HepG2 (cell line): ENCODE measurements around the gene CHD9. TPM values are rescaled to one million over a fixed set of nuclear protein-coding genes. Genes with fewer than 3 reads are reported as not detected.
A peak's percentile ranks its signal among the peaks of the same experiment; 100 is the strongest.

ENCODE experiments used
- AGO1 ChIP-seq: fragments of 200-400 bp; formaldehyde crosslinking; IDR thresholded peaks from 2 replicates; pipeline ENCODE4 v1.6.1; 2017; ENCODE audit warnings: mild to moderate bottlenecking, low read depth, low read length, moderate library complexity; ENCODE audit not compliant: poor library complexity, severe bottlenecking
- CBX1 ChIP-seq: IDR thresholded peaks from one replicate; pipeline ENCODE4 v1.6.1; 2016; ENCODE audit warnings: antibody characterized with exemption, low read depth
- ESRRA ChIP-seq: sonication (generic); formaldehyde crosslinking; IDR thresholded peaks from 2 replicates; pipeline ENCODE4 v1.5.1; 2020; ENCODE audit warnings: mild to moderate bottlenecking, low read depth, missing genetic modification reagents
- ETV5 ChIP-seq: IDR thresholded peaks from 2 replicates; pipeline ENCODE4 v1.6.1; 2018; ENCODE audit warnings: missing biosample characterization, missing genetic modification reagents, inconsistent platforms, borderline replicate concordance
- HNRNPH1 ChIP-seq: fragments of 200-400 bp; formaldehyde crosslinking; optimal IDR thresholded peaks from 2 replicates; pipeline ENCODE3; 2017; ENCODE audit warnings: mild to moderate bottlenecking, low read depth, low read length
- KLF16 ChIP-seq, 2 experiments: sonication (generic) in 1 of 2; formaldehyde crosslinking in 1 of 2; IDR thresholded peaks; 2 replicates each; pipeline versions ENCODE4 v1.6.1 to v1.8.0; 2016 to 2023; ENCODE audit warnings: missing genetic modification reagents in 2 of 2, missing compliant biosample characterization in 1 of 2
- POLR2A ChIP-seq, 2 experiments: IDR thresholded peaks; 2 replicates each; pipeline ENCODE4 v1.6.1; 2011; ENCODE audit warnings: low read depth in 2 of 2, low read length in 2 of 2, mild to moderate bottlenecking in 1 of 2, moderate library complexity in 1 of 2; ENCODE audit not compliant: insufficient read depth in 1 of 2
- YEATS2 ChIP-seq: sonication (generic); formaldehyde crosslinking; IDR thresholded peaks from 2 replicates; pipeline ENCODE4 v1.4.0; 2020; ENCODE audit warnings: missing genetic modification reagents, borderline replicate concordance
- ZBTB7A ChIP-seq: sonication (generic); formaldehyde crosslinking; IDR thresholded peaks from 2 replicates; pipeline ENCODE4 v1.8.0; 2022; ENCODE audit warnings: mild to moderate bottlenecking, missing genetic modification reagents
- ZNF235 ChIP-seq: sonication (generic); formaldehyde crosslinking; IDR thresholded peaks from 2 replicates; pipeline ENCODE4 v1.8.1; 2023; ENCODE audit warnings: mild to moderate bottlenecking, missing genetic modification reagents, borderline replicate concordance
- ZNF44 ChIP-seq: sonication (generic); formaldehyde crosslinking; IDR thresholded peaks from 2 replicates; pipeline ENCODE4 v1.5.1; 2020; ENCODE audit warnings: mild to moderate bottlenecking, missing genetic modification reagents
- ZNF674 ChIP-seq: sonication (generic); formaldehyde crosslinking; IDR thresholded peaks from 2 replicates; pipeline ENCODE4 v1.5.0; 2020; ENCODE audit warnings: low read depth, mild to moderate bottlenecking, missing genetic modification reagents
- ZNF7 ChIP-seq: IDR thresholded peaks from 2 replicates; pipeline ENCODE4 v1.6.1; 2016; ENCODE audit warnings: missing biosample characterization, missing genetic modification reagents
- ZZZ3 ChIP-seq: sonication (generic); formaldehyde crosslinking; IDR thresholded peaks from 2 replicates; pipeline ENCODE4 v1.4.0; 2020; ENCODE audit warnings: missing genetic modification reagents, mild to moderate bottlenecking, borderline replicate concordance
- polyA plus RNA-seq, 8 experiments: library from polyadenylated mRNA; depleted of rRNA in 3 of 8; stranded (reverse) in 7 of 8; unstranded in 1 of 8; fragments of >200 nt; fragmentation: Illumina TruSeq in 4 of 8; extraction: Trizol in 4 of 8; gene quantifications; 2 replicates each; pipeline versions ENCODE4 v1.2.1 to v1.2.3, GENCODE V29; 2011 to 2016; ENCODE audit warnings: low read depth in 4 of 8, missing spikeins in 1 of 8, mixed read lengths in 1 of 8; ENCODE audit not compliant: insufficient read depth in 1 of 8
- total RNA-seq, 5 experiments: library from RNA; depleted of rRNA; stranded (reverse); fragments of >200 nt; fragmentation: Illumina TruSeq; extraction: Trizol; gene quantifications; 2 replicates each; pipeline ENCODE4 v1.2.3, GENCODE V29; 2016; ENCODE audit warnings: low read depth in 1 of 5
- TF ChIP-seq, protein P1 (sequence below): sonication (generic); formaldehyde crosslinking; IDR thresholded peaks from 2 replicates; pipeline ENCODE4 v1.4.0; 2020; ENCODE audit warnings: missing genetic modification reagents
- TF ChIP-seq, protein P2 (sequence below): sonication (generic); formaldehyde crosslinking; IDR thresholded peaks from 2 replicates; pipeline ENCODE4 v1.9.0; 2021; ENCODE audit warnings: missing genetic modification reagents, borderline replicate concordance
- TF ChIP-seq, protein P3 (sequence below): sonication (generic); formaldehyde crosslinking; IDR thresholded peaks from 2 replicates; pipeline ENCODE4 v1.5.0; 2020; ENCODE audit warnings: missing genetic modification reagents, mild to moderate bottlenecking, borderline replicate concordance
- TF ChIP-seq, protein P4 (sequence below): sonication (generic); formaldehyde crosslinking; IDR thresholded peaks from 2 replicates; pipeline ENCODE4 v1.5.0; 2020; ENCODE audit warnings: missing genetic modification reagents
- TF ChIP-seq, protein P5 (sequence below): IDR thresholded peaks from 2 replicates; pipeline ENCODE4 v1.6.1; 2012; ENCODE audit warnings: low read depth, low read length, improper control_type of control experiment
- TF ChIP-seq, protein P6 (sequence below): sonication (generic); formaldehyde crosslinking; IDR thresholded peaks from 2 replicates; pipeline ENCODE4 v1.4.0; 2020; ENCODE audit warnings: missing genetic modification reagents

CHD9 gene
- total and polyA plus RNA-seq, 2 of the 13 experiments (the other 11 are each of a cell fraction or from before 2014, with no cell fraction given) = 23.4 to 27.7 TPM

DNA sequence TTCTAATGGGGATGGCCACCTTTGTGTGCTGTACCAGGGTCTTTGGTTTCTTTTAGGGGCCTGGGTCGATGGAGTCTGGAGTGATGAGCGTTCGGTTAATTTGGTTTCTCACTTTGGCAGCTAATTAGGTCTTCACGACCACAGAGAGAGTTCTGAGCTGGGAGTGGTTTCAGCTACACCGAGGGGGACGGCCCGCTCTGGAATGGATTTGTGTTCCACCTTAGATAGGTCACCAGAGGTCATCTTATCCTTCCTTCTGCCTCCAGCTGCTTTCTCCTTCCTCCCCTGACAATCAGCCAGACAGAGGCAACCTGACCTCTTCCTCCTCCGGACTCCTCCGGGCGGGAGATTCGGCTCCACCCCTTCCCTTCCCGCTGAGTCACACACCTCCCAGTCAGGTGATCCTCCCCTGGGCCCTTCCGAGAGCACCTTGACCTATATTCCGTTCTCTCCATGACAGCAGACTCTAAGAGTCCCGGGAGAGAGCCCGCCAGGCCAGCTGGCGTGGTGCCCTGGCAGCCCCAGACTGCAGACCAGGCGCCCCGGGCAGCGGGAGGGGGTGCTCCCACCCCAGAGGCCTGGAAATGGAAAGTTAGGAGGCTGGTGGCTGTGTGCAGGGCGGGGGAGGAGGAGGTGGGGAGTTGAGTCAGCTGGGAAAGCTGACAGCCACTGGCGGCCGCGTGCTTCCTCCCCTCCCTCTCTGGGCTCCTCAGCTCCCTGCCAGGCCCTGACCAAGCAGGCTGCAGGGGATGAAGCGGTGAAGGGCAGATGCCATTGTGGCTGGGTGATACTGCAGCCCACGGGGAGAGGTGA lies 44.7 kb downstream of the CHD9 start (continued):
- TF ChIP-seq KLF16 (CRISPR knock-in tag; IDR thresholded peaks at IDR 0.05) (no peak), YEATS2 (CRISPR knock-in tag) (no peak), ZNF7 (CRISPR knock-in tag) (no peak), AGO1 (no peak), CBX1 (no peak), HNRNPH1 (no peak), ZNF44 (CRISPR knock-in tag) (no peak), ESRRA (CRISPR knock-in tag) (0 out of 2 replicates have a peak, but pooled peaks have one; percentile 47), ETV5 (CRISPR knock-in tag) (peak; percentile 41; the same call in 1 of the 2 replicates), POLR2A (IDR thresholded peaks at IDR 0.05; ENCODE audit: insufficient read depth in 1 of 2, low read depth in 2 of 2, low read length in 2 of 2) (peak; percentile 61 to 83), ZNF674 (no peak), ZZZ3 (no peak), ZNF235 (peak; percentile 73; the same call in 1 of the 2 replicates), ZBTB7A (CRISPR knock-in tag) (no peak)
- TF ChIP-seq, protein P1, sequence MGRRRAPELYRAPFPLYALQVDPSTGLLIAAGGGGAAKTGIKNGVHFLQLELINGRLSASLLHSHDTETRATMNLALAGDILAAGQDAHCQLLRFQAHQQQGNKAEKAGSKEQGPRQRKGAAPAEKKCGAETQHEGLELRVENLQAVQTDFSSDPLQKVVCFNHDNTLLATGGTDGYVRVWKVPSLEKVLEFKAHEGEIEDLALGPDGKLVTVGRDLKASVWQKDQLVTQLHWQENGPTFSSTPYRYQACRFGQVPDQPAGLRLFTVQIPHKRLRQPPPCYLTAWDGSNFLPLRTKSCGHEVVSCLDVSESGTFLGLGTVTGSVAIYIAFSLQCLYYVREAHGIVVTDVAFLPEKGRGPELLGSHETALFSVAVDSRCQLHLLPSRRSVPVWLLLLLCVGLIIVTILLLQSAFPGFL (CRISPR knock-in tag) = no peak
- TF ChIP-seq, protein P2, sequence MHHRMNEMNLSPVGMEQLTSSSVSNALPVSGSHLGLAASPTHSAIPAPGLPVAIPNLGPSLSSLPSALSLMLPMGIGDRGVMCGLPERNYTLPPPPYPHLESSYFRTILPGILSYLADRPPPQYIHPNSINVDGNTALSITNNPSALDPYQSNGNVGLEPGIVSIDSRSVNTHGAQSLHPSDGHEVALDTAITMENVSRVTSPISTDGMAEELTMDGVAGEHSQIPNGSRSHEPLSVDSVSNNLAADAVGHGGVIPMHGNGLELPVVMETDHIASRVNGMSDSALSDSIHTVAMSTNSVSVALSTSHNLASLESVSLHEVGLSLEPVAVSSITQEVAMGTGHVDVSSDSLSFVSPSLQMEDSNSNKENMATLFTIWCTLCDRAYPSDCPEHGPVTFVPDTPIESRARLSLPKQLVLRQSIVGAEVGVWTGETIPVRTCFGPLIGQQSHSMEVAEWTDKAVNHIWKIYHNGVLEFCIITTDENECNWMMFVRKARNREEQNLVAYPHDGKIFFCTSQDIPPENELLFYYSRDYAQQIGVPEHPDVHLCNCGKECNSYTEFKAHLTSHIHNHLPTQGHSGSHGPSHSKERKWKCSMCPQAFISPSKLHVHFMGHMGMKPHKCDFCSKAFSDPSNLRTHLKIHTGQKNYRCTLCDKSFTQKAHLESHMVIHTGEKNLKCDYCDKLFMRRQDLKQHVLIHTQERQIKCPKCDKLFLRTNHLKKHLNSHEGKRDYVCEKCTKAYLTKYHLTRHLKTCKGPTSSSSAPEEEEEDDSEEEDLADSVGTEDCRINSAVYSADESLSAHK (CRISPR knock-in tag) = no peak
- TF ChIP-seq, protein P3, sequence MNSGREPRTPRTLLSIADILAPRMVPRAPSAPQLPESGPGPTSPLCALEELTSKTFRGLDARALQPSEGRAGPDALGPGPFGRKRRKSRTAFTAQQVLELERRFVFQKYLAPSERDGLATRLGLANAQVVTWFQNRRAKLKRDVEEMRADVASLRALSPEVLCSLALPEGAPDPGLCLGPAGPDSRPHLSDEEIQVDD = no peak
- TF ChIP-seq, protein P4, sequence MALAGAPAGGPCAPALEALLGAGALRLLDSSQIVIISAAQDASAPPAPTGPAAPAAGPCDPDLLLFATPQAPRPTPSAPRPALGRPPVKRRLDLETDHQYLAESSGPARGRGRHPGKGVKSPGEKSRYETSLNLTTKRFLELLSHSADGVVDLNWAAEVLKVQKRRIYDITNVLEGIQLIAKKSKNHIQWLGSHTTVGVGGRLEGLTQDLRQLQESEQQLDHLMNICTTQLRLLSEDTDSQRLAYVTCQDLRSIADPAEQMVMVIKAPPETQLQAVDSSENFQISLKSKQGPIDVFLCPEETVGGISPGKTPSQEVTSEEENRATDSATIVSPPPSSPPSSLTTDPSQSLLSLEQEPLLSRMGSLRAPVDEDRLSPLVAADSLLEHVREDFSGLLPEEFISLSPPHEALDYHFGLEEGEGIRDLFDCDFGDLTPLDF (CRISPR knock-in tag) = peak; percentile 81
- TF ChIP-seq, protein P5, sequence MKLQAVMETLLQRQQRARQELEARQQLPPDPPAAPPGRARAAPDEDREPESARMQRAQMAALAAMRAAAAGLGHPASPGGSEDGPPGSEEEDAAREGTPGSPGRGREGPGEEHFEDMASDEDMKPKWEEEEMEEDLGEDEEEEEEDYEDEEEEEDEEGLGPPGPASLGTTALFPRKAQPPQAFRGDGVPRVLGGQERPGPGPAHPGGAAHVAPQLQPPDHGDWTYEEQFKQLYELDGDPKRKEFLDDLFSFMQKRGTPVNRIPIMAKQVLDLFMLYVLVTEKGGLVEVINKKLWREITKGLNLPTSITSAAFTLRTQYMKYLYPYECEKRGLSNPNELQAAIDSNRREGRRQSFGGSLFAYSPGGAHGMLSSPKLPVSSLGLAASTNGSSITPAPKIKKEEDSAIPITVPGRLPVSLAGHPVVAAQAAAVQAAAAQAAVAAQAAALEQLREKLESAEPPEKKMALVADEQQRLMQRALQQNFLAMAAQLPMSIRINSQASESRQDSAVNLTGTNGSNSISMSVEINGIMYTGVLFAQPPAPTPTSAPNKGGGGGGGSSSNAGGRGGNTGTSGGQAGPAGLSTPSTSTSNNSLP = no peak
- TF ChIP-seq, protein P6, sequence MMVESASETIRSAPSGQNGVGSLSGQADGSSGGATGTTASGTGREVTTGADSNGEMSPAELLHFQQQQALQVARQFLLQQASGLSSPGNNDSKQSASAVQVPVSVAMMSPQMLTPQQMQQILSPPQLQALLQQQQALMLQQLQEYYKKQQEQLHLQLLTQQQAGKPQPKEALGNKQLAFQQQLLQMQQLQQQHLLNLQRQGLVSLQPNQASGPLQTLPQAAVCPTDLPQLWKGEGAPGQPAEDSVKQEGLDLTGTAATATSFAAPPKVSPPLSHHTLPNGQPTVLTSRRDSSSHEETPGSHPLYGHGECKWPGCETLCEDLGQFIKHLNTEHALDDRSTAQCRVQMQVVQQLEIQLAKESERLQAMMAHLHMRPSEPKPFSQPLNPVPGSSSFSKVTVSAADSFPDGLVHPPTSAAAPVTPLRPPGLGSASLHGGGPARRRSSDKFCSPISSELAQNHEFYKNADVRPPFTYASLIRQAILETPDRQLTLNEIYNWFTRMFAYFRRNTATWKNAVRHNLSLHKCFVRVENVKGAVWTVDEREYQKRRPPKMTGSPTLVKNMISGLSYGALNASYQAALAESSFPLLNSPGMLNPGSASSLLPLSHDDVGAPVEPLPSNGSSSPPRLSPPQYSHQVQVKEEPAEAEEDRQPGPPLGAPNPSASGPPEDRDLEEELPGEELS (CRISPR knock-in tag) = no peak
